Right lobe of liver (tissue), 4 donors: Measurements from ENCODE around the gene TBX2.

Experiments used
- CTCF ChIP-seq, 4 donors: fragments of 200-600 bp in 3 of 4; fragments of 450-650 bp in 1 of 4; IDR thresholded peaks; one replicate each; pipeline versions ENCODE4 v1.5.1 to v1.8.0; 2016 to 2022; ENCODE audit warnings: antibody characterized with exemption in 4 of 4, mild to moderate bottlenecking in 2 of 4
- POLR2A ChIP-seq: fragments of 450-650 bp; IDR thresholded peaks from one replicate; pipeline ENCODE4 v1.6.1; 2017; ENCODE audit warnings: antibody characterized with exemption, mild to moderate bottlenecking
- donor health status: DM: no; HTN: no; CAD: no.
- donor health status: DM: no; HTN: no; CAD: no.
- donor health status: DM: no; HTN: yes; CAD: no.

DNA sequence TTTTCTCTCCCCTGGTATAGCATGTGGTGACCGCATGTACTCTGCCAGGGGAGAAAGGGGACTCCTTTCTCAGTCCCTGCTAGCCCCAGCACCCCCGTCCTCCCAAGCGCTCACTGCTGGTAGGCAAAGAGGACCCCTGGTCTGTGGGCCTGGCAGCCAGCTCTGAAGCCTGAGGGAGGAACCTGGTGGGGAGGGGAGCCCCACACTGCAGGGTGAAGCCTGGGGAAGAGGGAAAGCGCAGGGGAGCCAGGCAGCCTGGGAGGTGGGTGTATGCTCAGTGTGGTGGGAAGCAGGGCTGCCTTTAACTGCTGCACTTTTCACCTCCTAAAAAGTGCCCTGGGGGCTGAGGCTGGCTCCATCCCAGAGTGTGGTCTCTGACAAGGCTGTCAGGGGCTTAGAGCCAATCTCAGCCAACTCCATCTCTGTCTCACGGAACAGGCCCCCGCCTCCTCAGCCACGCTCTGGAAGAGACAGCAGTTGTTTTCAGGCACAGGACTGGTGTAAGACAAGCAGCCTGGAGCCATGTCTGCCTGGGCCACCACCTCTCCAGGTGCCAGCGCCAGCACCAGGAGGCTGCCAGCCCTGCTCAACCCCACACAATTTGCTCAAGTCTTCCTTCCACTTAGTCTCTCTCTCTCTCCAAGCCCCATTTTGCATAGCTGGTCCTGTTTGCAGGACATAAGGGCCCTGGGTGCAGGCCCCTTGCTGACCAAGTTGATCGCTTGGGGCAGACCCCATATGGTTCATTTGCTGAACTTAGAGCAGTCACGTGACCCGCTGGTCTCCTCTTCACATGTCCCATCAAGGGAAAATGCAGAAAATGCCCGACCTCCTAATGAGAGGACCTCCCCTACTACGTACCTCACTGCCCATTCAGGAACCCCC, 14.7 kb upstream of the TBX2 start:
- TF ChIP-seq CTCF (IDR thresholded peaks at IDR 0.05) (no peak), POLR2A (no peak)
